ENCODE results near the gene LOXHD1. TPM values are rescaled to one million over a fixed set of nuclear protein-coding genes. Genes with fewer than 3 reads are reported as not detected.

Gene LOXHD1
- total RNA-seq, 1 donor: not detected

DNA sequence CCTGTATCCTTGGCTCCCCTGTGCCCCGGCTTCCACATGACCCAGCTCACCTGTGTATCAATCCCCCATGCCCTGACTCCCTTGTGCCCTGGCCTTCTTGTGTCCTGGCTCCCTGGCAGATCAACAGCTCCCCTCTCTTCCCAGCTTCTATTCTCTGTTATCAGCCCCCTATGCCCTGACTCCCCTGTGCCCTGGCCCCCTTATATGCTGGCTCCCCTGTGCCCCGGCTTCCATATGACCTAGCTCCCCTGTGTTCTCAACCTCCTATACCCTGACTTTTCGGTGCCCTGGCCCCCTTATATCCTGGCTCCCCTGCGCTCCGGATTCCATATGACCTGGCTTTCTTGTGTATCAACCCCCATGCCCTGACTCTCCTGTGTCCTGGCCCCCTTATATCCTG lies 209.2 kb downstream of the LOXHD1 start:
- no peak for DNase-seq (ENCODE audit: low read depth)
- TF ChIP-seq, protein P1, sequence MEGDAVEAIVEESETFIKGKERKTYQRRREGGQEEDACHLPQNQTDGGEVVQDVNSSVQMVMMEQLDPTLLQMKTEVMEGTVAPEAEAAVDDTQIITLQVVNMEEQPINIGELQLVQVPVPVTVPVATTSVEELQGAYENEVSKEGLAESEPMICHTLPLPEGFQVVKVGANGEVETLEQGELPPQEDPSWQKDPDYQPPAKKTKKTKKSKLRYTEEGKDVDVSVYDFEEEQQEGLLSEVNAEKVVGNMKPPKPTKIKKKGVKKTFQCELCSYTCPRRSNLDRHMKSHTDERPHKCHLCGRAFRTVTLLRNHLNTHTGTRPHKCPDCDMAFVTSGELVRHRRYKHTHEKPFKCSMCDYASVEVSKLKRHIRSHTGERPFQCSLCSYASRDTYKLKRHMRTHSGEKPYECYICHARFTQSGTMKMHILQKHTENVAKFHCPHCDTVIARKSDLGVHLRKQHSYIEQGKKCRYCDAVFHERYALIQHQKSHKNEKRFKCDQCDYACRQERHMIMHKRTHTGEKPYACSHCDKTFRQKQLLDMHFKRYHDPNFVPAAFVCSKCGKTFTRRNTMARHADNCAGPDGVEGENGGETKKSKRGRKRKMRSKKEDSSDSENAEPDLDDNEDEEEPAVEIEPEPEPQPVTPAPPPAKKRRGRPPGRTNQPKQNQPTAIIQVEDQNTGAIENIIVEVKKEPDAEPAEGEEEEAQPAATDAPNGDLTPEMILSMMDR (IDR thresholded peaks at IDR 0.05; ENCODE audit: insufficient read depth, low read length): no peak

DNA sequence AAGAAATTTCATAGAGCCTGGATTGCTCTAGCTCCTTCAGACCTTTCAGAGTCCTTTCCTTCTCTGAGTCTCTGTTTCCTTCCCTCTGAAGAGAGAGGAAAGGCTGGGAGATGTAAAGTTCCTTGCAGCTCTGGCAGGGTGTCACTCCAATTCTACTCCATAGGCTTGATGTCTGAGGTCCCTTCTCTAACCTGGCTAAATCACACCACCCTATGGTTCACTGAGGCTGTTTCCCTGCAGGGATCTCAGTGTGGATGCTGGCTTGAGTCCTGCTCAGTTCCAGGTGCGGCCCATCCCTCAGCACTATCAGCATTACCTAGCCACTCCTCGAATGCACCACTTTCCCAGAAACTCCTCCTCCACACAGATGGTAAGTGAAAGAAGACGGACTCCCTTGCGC lies 209.7 kb downstream of the LOXHD1 start:
- TF ChIP-seq, protein P1 (IDR thresholded peaks at IDR 0.05; ENCODE audit: insufficient read depth, low read length): no peak
- DNase-seq (ENCODE audit: low read depth): no peak

More for the DNA sequence above, 209.2 kb downstream of the LOXHD1 start:
- no peak overlapping the region for H3K4me3 ChIP-seq (ENCODE audit: low read depth, low read length)

DNA sequence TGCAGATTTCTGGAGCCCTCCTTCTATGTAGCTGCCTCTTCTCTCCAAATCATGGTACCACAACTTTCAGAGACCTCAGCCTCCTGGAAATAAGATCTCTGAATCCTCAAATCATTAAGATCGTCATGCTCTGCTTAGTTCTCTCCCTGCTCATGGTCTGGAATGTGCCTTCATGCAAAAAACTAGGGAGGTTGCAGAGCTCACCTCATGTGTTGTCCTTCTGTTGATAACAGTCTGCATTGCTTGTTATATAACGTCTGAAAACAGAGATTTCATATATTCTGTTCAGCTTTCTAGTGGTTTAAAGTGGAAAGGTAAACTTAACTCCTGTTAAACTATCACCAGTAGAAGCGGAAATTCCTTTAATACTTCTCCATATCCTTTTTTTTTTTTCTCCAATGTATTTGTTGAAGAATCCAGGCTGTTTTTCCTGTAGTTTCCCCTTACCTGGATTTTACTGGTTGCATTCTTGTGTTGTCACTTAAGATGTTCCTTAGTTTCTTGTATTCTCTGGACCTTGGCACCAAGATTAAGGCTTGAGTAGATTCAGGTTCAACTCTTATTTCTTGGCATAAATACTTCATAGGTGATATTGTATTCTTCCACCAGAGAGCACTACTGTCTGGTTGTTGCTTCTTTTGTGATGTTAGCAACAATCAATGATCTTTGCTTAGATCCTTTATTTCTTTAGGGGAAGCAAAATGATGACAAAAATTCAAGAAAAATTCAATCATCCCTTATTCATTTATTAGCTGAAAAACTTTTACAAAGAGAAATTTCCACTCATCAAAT lies 211.3 kb downstream of the LOXHD1 start:
- TF ChIP-seq, protein P1 (IDR thresholded peaks at IDR 0.05; ENCODE audit: insufficient read depth, low read length): no peak
- no peak for DNase-seq (ENCODE audit: low read depth)
- no peak overlapping the region for H3K4me3 ChIP-seq (ENCODE audit: low read depth, low read length)

More for the DNA sequence above, 209.7 kb downstream of the LOXHD1 start:
- no peak overlapping the region for H3K4me3 ChIP-seq (ENCODE audit: low read depth, low read length)

DNA sequence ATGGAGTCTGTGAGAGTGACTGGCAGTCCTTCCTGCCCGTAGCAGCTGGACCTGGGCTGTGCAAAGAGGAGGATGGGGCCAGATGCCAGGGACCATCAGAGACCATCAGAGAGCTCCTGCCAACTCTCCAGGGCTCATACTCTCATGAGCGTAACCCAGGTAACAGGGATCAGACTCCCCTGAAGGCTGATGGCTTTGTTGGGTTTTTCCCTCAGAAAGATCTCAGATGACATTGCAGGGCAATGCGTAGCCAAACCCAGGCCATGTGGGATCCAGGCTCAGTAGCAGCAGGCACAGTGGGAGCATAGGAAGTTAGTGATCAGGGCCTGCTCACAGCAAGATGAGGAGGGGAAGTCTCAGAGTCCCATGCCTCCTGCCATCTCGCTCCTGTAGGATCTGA lies 218.0 kb downstream of the LOXHD1 start:
- DNase-seq (ENCODE audit: low read depth): no peak
- no peak overlapping the region for H3K4me3 ChIP-seq (ENCODE audit: low read depth, low read length)
- TF ChIP-seq, protein P1 (IDR thresholded peaks at IDR 0.05; ENCODE audit: insufficient read depth, low read length): no peak

DNA sequence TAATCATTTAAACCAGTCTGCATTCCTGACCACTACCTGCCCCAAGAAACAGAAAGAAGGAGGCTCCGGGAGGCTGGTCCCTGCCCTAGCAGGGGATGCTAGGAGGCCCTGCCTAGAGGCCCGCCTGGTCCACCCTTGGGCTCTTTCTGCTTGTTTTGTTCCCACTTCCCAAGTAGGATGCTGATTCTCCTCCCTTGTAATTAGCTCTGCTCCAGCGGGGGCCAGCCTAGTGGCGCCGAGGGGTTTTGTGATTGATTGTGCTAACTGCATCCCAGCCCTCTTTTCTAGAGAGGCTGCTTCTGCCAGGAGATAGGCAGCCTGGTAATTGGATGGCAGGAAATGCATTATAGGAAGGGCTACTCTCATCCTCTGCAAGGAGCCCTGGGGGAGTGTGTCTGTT lies 220.0 kb downstream of the LOXHD1 start:
- no peak for DNase-seq (ENCODE audit: low read depth)
- TF ChIP-seq, protein P1 (IDR thresholded peaks at IDR 0.05; ENCODE audit: insufficient read depth, low read length): no peak

DNA sequence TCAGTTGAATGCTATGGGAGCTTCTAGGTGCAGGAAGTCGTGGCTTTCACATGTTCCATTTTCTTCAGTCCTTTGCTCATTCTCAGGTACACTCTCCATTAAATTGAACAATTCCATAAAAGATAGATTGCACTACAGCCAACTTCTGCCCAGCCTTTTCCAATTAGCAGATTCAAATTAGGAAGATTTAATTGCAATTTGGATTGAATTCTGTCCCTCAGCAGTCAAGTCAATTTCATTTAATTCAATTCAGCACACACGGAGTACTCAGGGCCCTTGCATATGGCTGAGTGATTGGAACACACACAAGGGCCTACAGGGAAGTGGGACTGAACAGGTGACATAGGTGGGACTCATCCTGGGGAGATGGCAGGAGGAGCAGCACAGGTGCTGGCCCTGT lies 220.4 kb downstream of the LOXHD1 start:
- no peak overlapping the region for H3K4me3 ChIP-seq (ENCODE audit: low read depth, low read length)
- DNase-seq (ENCODE audit: low read depth): no peak
- TF ChIP-seq, protein P1 (IDR thresholded peaks at IDR 0.05; ENCODE audit: insufficient read depth, low read length): no peak

More for the DNA sequence above, 220.0 kb downstream of the LOXHD1 start:
- H3K4me3 ChIP-seq (ENCODE audit: low read depth, low read length): no peak overlapping the region
